ENCODE results near the gene HOXC9.

HOXC9 gene

DNA sequence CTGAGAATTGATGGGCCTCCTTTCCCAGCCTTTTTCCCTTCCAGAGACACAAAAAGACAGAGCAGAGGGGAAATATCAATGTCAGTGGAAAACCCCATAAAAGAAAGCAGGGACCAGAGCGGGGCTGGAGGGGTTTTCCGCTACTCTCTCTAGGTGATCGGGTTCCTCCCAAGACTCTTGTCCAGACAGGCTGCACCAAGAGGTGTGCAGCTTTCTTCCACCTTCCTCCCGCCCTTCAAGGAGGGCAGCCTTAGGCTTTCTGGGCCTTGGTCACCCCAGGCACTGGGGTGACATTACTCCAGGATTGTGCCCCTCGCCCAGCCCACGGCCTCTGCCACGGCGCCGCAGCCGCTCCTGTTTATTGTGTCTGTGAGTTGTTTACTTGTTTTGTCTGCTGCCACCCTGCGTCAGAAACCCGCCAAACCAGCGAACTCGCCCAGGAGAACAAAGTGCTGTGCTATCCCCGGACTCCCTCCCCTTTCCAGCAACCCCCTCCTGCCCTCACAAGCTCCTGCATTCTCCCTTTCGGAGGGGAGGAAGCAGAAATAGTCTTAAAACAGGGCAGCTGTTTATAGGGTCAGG, 21.6 kb downstream of the HOXC9 start:
- no peak for DNase-seq (ENCODE audit: low read depth, low spot score)
- H3K27ac ChIP-seq = no peak overlapping the region

DNA sequence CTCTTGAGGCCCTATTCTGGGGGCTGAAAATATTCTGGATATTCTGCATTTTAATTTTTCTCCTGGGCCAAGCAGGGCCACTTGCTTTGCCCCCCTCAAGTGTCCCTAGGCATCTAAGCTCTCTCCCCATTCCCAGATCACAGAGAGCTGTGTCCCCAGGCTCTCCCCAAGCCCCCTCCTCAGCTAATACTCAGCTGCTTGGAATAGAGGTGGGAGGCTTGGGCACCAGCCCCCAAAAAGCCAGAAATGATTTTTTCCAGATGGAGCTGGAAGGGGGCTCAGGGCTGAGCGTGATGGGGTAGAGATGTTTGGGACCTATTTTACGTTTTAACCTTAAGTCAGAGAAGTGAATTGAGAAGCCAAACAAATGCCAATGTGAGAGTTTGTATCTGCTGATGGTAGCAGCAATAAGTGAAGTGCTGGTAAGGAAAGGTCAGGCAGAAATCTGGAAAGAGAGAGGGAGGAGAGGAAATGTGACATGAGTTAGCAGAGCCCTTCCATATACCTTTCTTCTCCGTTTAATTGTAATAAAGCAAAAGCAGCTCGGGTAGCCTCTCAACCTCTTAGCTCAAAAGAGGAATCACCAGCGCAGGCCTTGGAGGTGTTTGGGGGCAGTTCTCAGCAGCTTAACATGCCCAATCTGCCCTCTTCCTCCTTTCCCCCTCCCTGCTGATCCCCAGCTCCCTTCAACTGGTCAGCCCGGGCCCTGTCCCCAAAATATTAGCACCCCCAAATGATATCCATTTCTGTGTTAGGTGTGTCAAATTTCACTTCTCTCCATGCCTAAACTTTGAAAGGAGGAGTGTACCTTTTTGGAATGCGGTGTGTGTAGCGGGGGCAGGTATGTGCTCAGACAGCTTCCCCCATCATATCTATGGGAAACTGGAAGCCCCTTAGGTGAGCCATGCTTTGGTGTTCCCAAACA, 23.3 kb downstream of the HOXC9 start:
- no peak for DNase-seq (ENCODE audit: low read depth, low spot score)
- no peak overlapping the region for H3K27ac ChIP-seq

DNA sequence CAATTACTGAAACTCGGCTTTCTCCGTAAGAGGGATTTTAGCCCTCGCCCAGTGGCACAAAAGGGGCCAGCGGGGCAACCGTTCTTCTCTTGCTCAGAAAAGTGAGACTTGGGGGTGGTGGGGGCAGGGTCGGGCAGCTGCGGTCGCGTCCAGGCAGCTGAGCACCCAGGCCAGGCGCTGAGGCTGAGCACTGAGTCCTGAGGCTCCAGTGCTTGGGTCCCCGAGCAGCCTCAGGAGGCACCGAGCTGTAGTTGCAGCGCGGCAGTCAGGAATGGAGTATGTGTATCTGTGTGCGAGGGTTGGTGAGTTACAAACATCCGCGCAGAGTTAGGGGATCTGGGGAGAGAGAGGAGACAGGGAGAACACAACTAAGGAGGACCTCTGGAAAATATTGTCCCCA, 24.2 kb downstream of the HOXC9 start:
- DNase-seq (ENCODE audit: low read depth, low spot score) = no peak
- H3K27ac ChIP-seq = no peak overlapping the region

DNA sequence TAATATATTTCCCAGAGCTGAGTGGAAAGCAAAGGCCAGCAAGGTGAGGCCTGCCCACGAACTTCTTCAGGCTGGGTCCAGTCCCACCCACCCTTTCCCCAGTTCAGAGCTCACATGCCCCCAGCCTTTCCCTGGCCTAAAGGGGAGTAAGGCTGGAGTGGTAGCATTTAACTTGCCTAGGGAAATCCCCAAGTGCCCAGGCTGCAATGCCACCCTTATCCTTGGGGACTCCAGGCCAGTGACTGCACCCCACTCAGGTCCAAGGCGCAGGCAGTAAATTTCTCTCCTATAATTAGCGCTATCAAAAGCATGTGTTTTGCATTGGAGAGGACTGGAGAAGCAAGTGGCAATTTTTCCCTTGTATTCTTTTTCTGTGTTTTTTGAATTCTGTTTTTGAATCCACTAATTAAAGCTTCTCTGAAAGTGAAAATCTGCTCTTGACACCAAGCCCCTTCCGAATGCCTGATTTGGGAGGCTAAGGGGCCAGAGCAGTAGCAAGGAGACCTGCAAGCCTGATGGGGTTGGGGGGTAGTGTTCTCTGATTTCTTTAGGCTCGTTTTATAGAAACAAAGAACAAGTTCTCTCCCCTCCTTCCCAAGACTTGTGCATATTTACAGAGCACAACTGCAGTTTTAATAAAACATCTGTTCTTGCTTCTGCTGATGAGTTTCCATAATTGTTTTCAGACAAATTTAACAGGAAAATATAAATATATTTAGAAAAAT, 24.8 kb downstream of the HOXC9 start:
- DNase-seq (ENCODE audit: low read depth, low spot score) = no peak
- H3K27ac ChIP-seq = no peak overlapping the region

- no peak for DNase-seq (ENCODE audit: low read depth, low spot score)
- no peak overlapping the region for H3K27ac ChIP-seq
Observed at GRCh38 chr12:54025499-54026405, 25.8 kb downstream of the HOXC9 start.

- no peak for DNase-seq (ENCODE audit: low read depth, low spot score)
Observed at GRCh38 chr12:54026640-54027441, 26.9 kb downstream of the HOXC9 start.

GRCh38 chr12:54027442-54027786, 27.5 kb downstream of the HOXC9 start:
- no peak for DNase-seq (ENCODE audit: low read depth, low spot score)
- H3K27ac ChIP-seq = no peak overlapping the region

More at GRCh38 chr12:54026640-54027441, 26.9 kb downstream of the HOXC9 start:
- no peak overlapping the region for H3K27ac ChIP-seq

DNA sequence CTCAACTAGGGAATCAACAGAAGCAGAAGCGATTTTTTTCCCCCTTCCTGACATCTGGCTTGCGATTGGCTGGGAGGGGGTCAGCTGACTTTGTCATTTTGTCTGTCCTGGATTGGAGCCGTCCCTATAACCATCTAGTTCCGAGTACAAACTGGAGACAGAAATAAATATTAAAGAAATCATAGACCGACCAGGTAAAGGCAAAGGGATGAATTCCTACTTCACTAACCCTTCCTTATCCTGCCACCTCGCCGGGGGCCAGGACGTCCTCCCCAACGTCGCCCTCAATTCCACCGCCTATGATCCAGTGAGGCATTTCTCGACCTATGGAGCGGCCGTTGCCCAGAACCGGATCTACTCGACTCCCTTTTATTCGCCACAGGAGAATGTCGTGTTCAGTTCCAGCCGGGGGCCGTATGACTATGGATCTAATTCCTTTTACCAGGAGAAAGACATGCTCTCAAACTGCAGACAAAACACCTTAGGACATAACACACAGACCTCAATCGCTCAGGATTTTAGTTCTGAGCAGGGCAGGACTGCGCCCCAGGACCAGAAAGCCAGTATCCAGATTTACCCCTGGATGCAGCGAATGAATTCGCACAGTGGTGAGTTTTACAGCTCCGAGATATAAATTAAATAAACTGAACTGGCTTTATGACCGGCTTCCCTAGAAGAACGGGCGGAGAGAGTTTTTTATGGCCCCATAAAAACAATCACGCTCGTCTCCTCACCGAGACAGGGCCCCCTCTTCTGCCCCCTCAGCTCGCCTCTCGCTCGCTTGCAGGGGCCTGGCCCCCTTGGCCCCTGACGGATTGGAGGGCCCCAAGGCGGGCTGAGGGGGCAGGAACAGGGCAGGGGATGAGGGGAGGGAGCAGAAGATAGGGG, 28.6 kb downstream of the HOXC9 start, which contains the start of gene HOXC6:
TSS of gene HOXC6 (plus strand) at position 127 of the 888 bp plus-strand sequence. CDS start at position 209, 82 bp downstream.
- no peak for DNase-seq (ENCODE audit: low read depth, low spot score)
- no peak within 1 kb of the TSS for H3K27ac ChIP-seq

- no peak for DNase-seq (ENCODE audit: low read depth, low spot score)
- no peak overlapping the region for H3K27ac ChIP-seq
Observed at GRCh38 chr12:54029529-54030441, 29.8 kb downstream of the HOXC9 start.

- DNase-seq (ENCODE audit: low read depth, low spot score) = no peak
Observed at GRCh38 chr12:54030442-54030801, 30.5 kb downstream of the HOXC9 start.

GRCh38 chr12:54030889-54031471, 31.0 kb downstream of the HOXC9 start:
- DNase-seq (ENCODE audit: low read depth, low spot score) = no peak
- H3K27ac ChIP-seq = no peak overlapping the region

More at GRCh38 chr12:54030442-54030801, 30.5 kb downstream of the HOXC9 start:
- H3K27ac ChIP-seq = no peak overlapping the region

DNA sequence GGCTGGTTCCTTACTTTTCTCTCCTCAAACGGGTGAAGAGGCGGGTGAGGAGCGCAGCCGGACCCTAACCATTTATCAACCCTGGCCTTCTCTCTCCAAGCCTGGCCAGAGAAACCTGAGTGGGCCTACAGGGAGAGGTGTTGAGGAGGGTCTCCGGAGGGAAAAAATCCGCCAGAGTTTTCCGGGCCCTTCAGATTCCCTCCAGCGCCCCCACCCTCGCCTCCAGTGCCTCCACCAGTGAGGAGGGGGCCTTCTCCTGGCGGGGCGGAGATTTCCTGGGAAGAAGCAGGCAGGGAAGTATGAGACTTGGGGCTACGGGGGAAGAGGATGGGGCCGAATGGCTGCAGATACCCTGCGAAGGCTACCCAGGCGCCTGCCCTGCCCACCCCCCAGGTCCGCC, 31.5 kb downstream of the HOXC9 start:
- H3K27ac ChIP-seq = no peak overlapping the region
- no peak for DNase-seq (ENCODE audit: low read depth, low spot score)

DNA sequence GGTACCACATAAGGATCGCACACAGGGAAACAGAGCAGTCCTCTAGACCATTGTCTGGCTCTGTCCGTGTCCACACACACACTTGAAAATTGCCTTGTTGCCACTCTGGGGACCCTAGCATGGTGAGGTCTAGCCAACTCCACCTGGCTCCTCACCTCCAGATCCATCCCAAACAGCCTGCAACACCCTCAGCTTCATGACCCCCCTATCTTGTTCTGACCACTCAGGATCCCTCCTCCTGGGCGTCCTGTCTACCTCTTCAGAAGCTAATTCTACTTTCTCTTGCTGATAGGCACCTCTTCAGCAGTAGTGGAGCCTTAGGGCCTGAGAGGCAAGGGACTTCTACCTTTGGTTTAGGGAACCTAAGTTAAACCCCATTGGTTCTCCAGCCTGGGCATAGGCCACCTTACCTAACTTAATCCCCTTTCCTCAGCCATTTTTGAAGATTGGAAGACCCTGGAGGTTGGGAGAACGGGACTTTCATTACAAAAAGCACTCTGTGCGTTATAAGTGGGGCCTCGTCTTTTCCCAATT, 32.2 kb downstream of the HOXC9 start:
- H3K27ac ChIP-seq = no peak overlapping the region
- no peak for DNase-seq (ENCODE audit: low read depth, low spot score)

DNA sequence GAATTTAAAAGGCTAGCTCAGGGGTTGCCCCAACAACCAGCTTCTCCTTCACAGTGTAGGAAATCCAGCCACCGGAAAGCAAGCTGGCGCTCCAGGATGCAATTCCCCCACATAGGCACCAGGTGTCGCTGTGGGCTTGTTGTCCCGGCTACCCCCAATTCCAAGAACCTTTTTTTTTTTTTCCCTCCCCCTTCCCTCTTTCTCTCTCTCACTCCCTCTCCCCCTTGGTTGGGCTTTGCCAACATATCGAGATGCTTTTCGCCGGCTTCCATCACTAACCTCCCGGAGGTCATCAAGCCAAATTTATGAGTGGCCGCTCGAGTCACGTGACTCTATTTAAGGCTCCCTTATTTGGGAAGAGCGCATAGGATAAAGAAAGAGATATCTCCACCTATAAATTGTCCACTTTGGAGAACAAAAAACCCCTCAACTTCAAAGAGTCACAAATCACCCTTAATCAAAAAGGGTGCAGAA, 32.7 kb downstream of the HOXC9 start, which contains the start of gene HOXC5:
TSS of gene HOXC5 (plus strand) at position 424 of the 474 bp plus-strand sequence. CDS start 73 bp downstream, outside the sequence.
- H3K27ac ChIP-seq = no peak within 1 kb of the TSS
- no peak for DNase-seq (ENCODE audit: low read depth, low spot score)

DNA sequence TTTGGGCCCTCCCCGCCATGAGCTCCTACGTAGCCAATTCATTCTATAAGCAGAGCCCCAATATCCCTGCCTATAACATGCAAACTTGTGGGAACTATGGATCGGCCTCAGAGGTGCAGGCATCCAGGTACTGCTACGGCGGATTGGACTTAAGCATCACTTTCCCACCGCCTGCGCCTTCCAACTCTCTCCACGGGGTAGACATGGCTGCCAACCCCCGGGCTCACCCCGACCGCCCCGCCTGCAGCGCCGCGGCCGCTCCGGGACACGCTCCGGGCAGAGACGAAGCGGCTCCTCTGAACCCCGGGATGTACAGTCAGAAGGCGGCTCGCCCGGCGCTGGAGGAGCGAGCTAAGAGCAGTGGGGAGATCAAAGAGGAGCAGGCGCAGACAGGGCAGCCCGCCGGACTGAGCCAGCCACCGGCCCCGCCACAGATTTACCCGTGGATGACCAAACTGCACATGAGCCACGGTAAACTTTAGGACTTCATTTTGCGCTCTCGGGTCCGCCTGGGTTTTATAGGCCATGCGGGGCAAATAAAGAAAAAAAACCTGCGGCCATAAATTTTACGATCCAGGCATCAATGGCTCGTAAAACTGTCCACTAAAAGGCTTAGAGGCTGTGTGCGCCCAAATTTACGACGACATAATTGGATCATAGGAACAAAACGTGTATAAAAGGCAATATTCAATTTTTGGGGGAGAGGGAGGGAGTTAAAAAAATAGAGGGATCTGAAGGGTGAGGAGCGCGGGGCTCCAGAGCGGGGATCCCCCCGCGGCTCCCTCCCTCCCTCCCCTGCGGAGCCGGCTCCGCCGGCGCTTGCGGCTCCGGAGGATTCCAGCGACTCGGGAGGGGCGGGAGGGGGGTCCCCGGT, 33.4 kb downstream of the HOXC9 start:
- H3K27ac ChIP-seq = no peak overlapping the region
- no peak for DNase-seq (ENCODE audit: low read depth, low spot score)

Measured in epithelial cell of prostate (primary cell).